GM13976 (cell line): Measurements from ENCODE around the gene LHFPL6.

Source experiments
- DNase-seq: peaks from one replicate; pipeline ENCODE4 v3.0.0; 2012; ENCODE audit warnings: low spot score
- CTCF ChIP-seq: IDR thresholded peaks from 2 replicates; pipeline ENCODE4 v1.5.1; 2012; ENCODE audit warnings: borderline replicate concordance, mild to moderate bottlenecking; ENCODE audit not compliant: insufficient read depth; ENCODE audit errors: extremely low read depth, missing control alignments, control extremely low read depth
- in situ Hi-C: fragments of 300-500 bp; cut with MboI; formaldehyde crosslinking; loops from one replicate; pipeline ENCODE4 v1.12.0; 2022; ENCODE audit warnings: low sequenced_read_pairs, mixed read lengths, inconsistent platforms; ENCODE audit not compliant: unreplicated experiment

Gene LHFPL6

GRCh38 chr13:39306639-39307589, 296.1 kb downstream of the LHFPL6 start:
- in situ Hi-C loops = no loop called here
- peak; percentile 35 for DNase-seq
- no peak for TF ChIP-seq CTCF

GRCh38 chr13:39302820-39303219, 300.2 kb downstream of the LHFPL6 start:
- TF ChIP-seq CTCF = no peak
- DNase-seq = no peak
- in situ Hi-C loops = no loop called here

GRCh38 chr13:39298951-39299350, 304.0 kb downstream of the LHFPL6 start:
- no peak for TF ChIP-seq CTCF
- DNase-seq = no peak
- in situ Hi-C loops = no loop called here

- in situ Hi-C loops = no loop called here
- DNase-seq = no peak
- TF ChIP-seq CTCF = no peak
Measured at GRCh38 chr13:39297664-39298171, 305.3 kb downstream of the LHFPL6 start.

- in situ Hi-C loops = no loop called here
Measured at GRCh38 chr13:39297023-39297422, 306.0 kb downstream of the LHFPL6 start.

GRCh38 chr13:39296193-39296592, 306.8 kb downstream of the LHFPL6 start:
- TF ChIP-seq CTCF = no peak
- in situ Hi-C loops = no loop called here
- DNase-seq = no peak

More at GRCh38 chr13:39297023-39297422, 306.0 kb downstream of the LHFPL6 start:
- no peak for TF ChIP-seq CTCF
- no peak for DNase-seq
